ENCODE measurements around the gene PPP2R3A.
"Not testable (repeated sequence)": the region's sequence is repeated elsewhere in the genome, so short reads cannot be mapped to it uniquely, and the experiment has no call there.

DNA sequence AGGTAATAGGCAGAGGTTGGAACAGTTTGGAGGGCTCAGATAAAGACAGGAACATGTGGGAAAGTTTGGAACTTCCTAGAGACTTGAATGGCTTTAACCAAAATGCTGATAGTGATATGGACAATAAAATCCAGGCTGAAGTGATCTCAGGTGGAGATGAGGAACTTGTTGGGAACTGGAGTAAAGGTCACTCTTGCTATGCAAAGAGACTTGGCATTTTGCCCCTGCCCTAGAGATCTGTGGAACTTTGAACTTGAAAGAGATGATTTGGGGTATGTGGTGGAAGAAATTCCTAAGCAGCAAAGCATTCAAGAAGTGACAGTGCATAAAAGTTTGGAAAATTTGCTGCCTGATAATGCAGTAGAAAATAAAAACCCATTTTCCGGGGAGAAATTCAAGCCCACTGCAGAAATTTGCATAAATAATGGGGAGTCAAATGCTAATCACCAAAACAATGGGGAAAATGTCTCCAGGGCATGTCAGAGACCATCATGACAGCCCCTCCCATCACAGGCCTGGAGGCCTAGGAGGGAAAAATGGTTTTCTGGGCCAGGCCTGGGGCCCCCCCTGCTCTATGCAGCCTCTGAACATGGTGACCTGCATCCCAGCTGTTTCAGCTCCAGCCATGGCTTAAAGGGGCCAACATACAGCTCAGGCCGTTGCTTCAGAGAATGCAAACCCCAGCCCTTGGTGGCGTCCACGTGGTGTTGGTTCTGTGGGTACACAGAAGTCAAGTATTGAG lies 118.3 kb downstream of the PPP2R3A start:
- TF ChIP-seq, protein P1, sequence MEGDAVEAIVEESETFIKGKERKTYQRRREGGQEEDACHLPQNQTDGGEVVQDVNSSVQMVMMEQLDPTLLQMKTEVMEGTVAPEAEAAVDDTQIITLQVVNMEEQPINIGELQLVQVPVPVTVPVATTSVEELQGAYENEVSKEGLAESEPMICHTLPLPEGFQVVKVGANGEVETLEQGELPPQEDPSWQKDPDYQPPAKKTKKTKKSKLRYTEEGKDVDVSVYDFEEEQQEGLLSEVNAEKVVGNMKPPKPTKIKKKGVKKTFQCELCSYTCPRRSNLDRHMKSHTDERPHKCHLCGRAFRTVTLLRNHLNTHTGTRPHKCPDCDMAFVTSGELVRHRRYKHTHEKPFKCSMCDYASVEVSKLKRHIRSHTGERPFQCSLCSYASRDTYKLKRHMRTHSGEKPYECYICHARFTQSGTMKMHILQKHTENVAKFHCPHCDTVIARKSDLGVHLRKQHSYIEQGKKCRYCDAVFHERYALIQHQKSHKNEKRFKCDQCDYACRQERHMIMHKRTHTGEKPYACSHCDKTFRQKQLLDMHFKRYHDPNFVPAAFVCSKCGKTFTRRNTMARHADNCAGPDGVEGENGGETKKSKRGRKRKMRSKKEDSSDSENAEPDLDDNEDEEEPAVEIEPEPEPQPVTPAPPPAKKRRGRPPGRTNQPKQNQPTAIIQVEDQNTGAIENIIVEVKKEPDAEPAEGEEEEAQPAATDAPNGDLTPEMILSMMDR (conservative IDR thresholded peaks at IDR 0.05): not testable (repeated sequence)
- not testable (repeated sequence) for TF ChIP-seq ZFX (IDR thresholded peaks at IDR 0.05)

Measured in C4-2B (cell line).